WTC11 (cell line): ENCODE results near the gene TRAF3IP3. TPM values are rescaled to one million over a fixed set of nuclear protein-coding genes. Genes with fewer than 3 reads are reported as not detected.

Experiments
- ATAC-seq: fragments of 200-7000 bp; cut with Tn5 transposase; 2 replicates; pipeline ENCODE4 v1.10.0; 2021; ENCODE audit warnings: mild to moderate bottlenecking, moderate library complexity
- CTCF ChIA-PET: fragments of 300-600 bp; sonication (Branson Sonifier 250); formaldehyde crosslinking; loops from one replicate; lab custom pipeline; 2021; ENCODE audit warnings: antibody characterized with exemption; lab: Charles Lee
- POLR2A ChIA-PET: fragments of 350-600 bp; sonication (Branson Sonifier 250); formaldehyde crosslinking; loops from one replicate; lab custom pipeline; 2021; ENCODE audit warnings: antibody characterized with exemption; lab: Charles Lee
- DNase-seq: peaks from one replicate; pipeline ENCODE4 v3.0.0; 2021; ENCODE audit warnings: low spot score
- H3K27ac Mint-ChIP-seq: 2 replicates; pipeline ENCODE4 v1.8.0; 2021; ENCODE audit warnings: mixed read lengths
- H3K27me3 Mint-ChIP-seq: 2 replicates; pipeline ENCODE4 v1.8.0; 2021; ENCODE audit warnings: low read depth, mild to moderate bottlenecking, moderate library complexity, mixed read lengths
- H3K36me3 Mint-ChIP-seq: 2 replicates; pipeline ENCODE4 v1.8.0; 2021; ENCODE audit warnings: mixed read lengths
- H3K4me1 Mint-ChIP-seq: 2 replicates; pipeline ENCODE4 v1.8.0; 2022; ENCODE audit warnings: mixed read lengths
- H3K4me3 Mint-ChIP-seq: 2 replicates; pipeline ENCODE4 v1.8.0; 2021; ENCODE audit warnings: mild to moderate bottlenecking, moderate library complexity, mixed read lengths
- H3K9me3 Mint-ChIP-seq: 2 replicates; pipeline ENCODE4 v1.8.0; 2021; ENCODE audit warnings: mixed read lengths
- AR ChIP-seq: fragments of 250-450 bp; sonication (Bioruptor Pico); IDR thresholded peaks from 2 replicates; pipeline ENCODE4 v1.9.0; 2021; ENCODE audit warnings: mild to moderate bottlenecking
- ATF3 ChIP-seq: sonication (generic); formaldehyde crosslinking; conservative IDR thresholded peaks from 2 replicates; pipeline ENCODE4 v1.8.1; 2022; ENCODE audit warnings: mild to moderate bottlenecking, missing genetic modification reagents
- CBFB ChIP-seq: sonication (generic); formaldehyde crosslinking; IDR thresholded peaks from 2 replicates; pipeline ENCODE4 v1.8.1; 2022; ENCODE audit warnings: mild to moderate bottlenecking, low read depth, missing genetic modification reagents
- E2F1 ChIP-seq: sonication (generic); formaldehyde crosslinking; IDR thresholded peaks from 2 replicates; pipeline ENCODE4 v1.8.0; 2022; ENCODE audit warnings: mild to moderate bottlenecking, missing genetic modification reagents
- E2F5 ChIP-seq: sonication (generic); formaldehyde crosslinking; IDR thresholded peaks from 2 replicates; pipeline ENCODE4 v1.8.1; 2022; ENCODE audit warnings: mild to moderate bottlenecking, moderate library complexity, missing genetic modification reagents
- EMX1 ChIP-seq: fragments of 250-450 bp; sonication (Bioruptor Pico); IDR thresholded peaks from 2 replicates; pipeline ENCODE4 v1.8.0; 2021; ENCODE audit warnings: mild to moderate bottlenecking
- ERG ChIP-seq: fragments of 250-450 bp; sonication (Bioruptor Pico); IDR thresholded peaks from 2 replicates; pipeline ENCODE4 v1.8.0; 2021; ENCODE audit warnings: mild to moderate bottlenecking
- GRHL2 ChIP-seq: fragments of 250-450 bp; sonication (Bioruptor Pico); IDR thresholded peaks from 2 replicates; pipeline ENCODE4 v1.8.0; 2022; ENCODE audit warnings: mild to moderate bottlenecking, moderate library complexity; ENCODE audit not compliant: insufficient replicate concordance, severe bottlenecking
- MAX ChIP-seq: sonication (generic); formaldehyde crosslinking; IDR thresholded peaks from 2 replicates; pipeline ENCODE4 v1.8.0; 2022; ENCODE audit warnings: mild to moderate bottlenecking, missing genetic modification reagents
- MLX ChIP-seq: sonication (generic); formaldehyde crosslinking; IDR thresholded peaks from 2 replicates; pipeline ENCODE4 v1.8.1; 2023; ENCODE audit warnings: mild to moderate bottlenecking, missing genetic modification reagents, moderate library complexity
- NR2C2 ChIP-seq: sonication (generic); formaldehyde crosslinking; IDR thresholded peaks from 2 replicates; pipeline ENCODE4 v1.8.0; 2022; ENCODE audit warnings: mild to moderate bottlenecking, missing genetic modification reagents
- NR3C1 ChIP-seq: sonication (generic); formaldehyde crosslinking; conservative IDR thresholded peaks from 2 replicates; pipeline ENCODE4 v1.8.1; 2023; ENCODE audit warnings: low read depth, mild to moderate bottlenecking, missing genetic modification reagents
- PREB ChIP-seq: sonication (generic); formaldehyde crosslinking; IDR thresholded peaks from 2 replicates; pipeline ENCODE4 v1.8.1; 2022; ENCODE audit warnings: mild to moderate bottlenecking, missing genetic modification reagents, moderate library complexity, borderline replicate concordance
- SMAD4 ChIP-seq: sonication (generic); formaldehyde crosslinking; IDR thresholded peaks from 2 replicates; pipeline ENCODE4 v1.8.0; 2022; ENCODE audit warnings: mild to moderate bottlenecking, missing genetic modification reagents
- TEAD4 ChIP-seq: sonication (generic); formaldehyde crosslinking; IDR thresholded peaks from 2 replicates; pipeline ENCODE4 v1.8.0; 2022; ENCODE audit warnings: mild to moderate bottlenecking, missing genetic modification reagents
- TP53 ChIP-seq: sonication (generic); formaldehyde crosslinking; IDR thresholded peaks from 2 replicates; pipeline ENCODE4 v1.8.1; 2023; ENCODE audit warnings: mild to moderate bottlenecking, missing genetic modification reagents
- ZBTB21 ChIP-seq: sonication (generic); formaldehyde crosslinking; IDR thresholded peaks from 2 replicates; pipeline ENCODE4 v1.8.1; 2023; ENCODE audit warnings: mild to moderate bottlenecking, missing genetic modification reagents, borderline replicate concordance
- ZNF281 ChIP-seq: sonication (generic); formaldehyde crosslinking; IDR thresholded peaks from 2 replicates; pipeline ENCODE4 v1.8.0; 2023; ENCODE audit warnings: mild to moderate bottlenecking, missing genetic modification reagents
- ZNF396 ChIP-seq: fragments of 250-450 bp; sonication (Bioruptor Pico); IDR thresholded peaks from 2 replicates; pipeline ENCODE4 v1.8.0; 2021; ENCODE audit warnings: mild to moderate bottlenecking, moderate library complexity, borderline replicate concordance
- ZNF512 ChIP-seq: sonication (generic); formaldehyde crosslinking; IDR thresholded peaks from 2 replicates; pipeline ENCODE4 v1.8.1; 2022; ENCODE audit warnings: missing genetic modification reagents, borderline replicate concordance
- total RNA-seq: library from RNA; stranded (reverse); gene quantifications from 3 replicates; pipeline ENCODE4 v1.2.3, GENCODE V29; 2021

TRAF3IP3 gene
- total RNA-seq, 1 experiment from 2014 or later, result 0.74 TPM

GRCh38 chr1:209717818-209718217 is 38.0 kb upstream of the TRAF3IP3 start:
- Mint-ChIP-seq H3K36me3 (no peaks in the 10 kb centered on the region), H3K4me3 (no peak overlapping the region), H3K27ac (no peak overlapping the region), H3K27me3 (peaks cover 3% of the 10 kb centered on the region; the same call in 1 of the 2 replicates), H3K4me1 (no peaks in the 10 kb centered on the region), H3K9me3 (no peaks in the 10 kb centered on the region)
- TF ChIP-seq TEAD4 (CRISPR knock-in tag), result no peak
- TF ChIP-seq ZBTB21 (CRISPR knock-in tag), result no peak
- TF ChIP-seq PREB (CRISPR knock-in tag), result no peak
- TF ChIP-seq GRHL2 (CRISPR knock-in tag), result no peak
- no peak for TF ChIP-seq NR3C1 (CRISPR knock-in tag)
- no peak for TF ChIP-seq ATF3 (CRISPR knock-in tag)
- TF ChIP-seq E2F1, result no peak
- TF ChIP-seq AR, result no peak
- no peak for TF ChIP-seq E2F5 (CRISPR knock-in tag)
- TF ChIP-seq MAX (CRISPR knock-in tag), result no peak
- TF ChIP-seq TP53, result no peak
- no peak for TF ChIP-seq MLX (CRISPR knock-in tag)
- no peak for TF ChIP-seq EMX1 (CRISPR knock-in tag)
- no peak for TF ChIP-seq ZNF396 (CRISPR knock-in tag)
- no peak for TF ChIP-seq ZNF512
- no peak for TF ChIP-seq ZNF281 (CRISPR knock-in tag)
- TF ChIP-seq CBFB, result no peak
- no peak for TF ChIP-seq ERG (CRISPR knock-in tag)
- TF ChIP-seq NR2C2 (CRISPR knock-in tag), result no peak
- no peak for TF ChIP-seq SMAD4 (CRISPR knock-in tag)
- CTCF ChIA-PET, result no interaction called here
- ATAC-seq (no peak), DNase-seq (no peak)
- POLR2A ChIA-PET, result no interaction called here
